GM23338 (cell line): Measurements from ENCODE around the gene GPATCH8. TPM values are rescaled to one million over a fixed set of nuclear protein-coding genes. Genes with fewer than 3 reads are reported as not detected.

Source experiments
- ATAC-seq: fragments of 200-7000 bp; cut with Tn5 transposase; 3 replicates; pipeline ENCODE4 v1.9.1; 2020
- DNase-seq: peaks from one replicate; pipeline ENCODE4 v3.0.0-alpha.2; 2015; ENCODE audit warnings: low spot score
- H2AFZ ChIP-seq: fragments of 200-600 bp; sonication (generic); 2 replicates; pipeline ENCODE4 v1.8.0; 2016; ENCODE audit warnings: antibody characterized with exemption, mild to moderate bottlenecking, moderate library complexity
- H3F3A ChIP-seq: fragments of 200-600 bp; sonication (generic); replicated peaks from 2 replicates; pipeline ENCODE4 v1.8.0; 2017; ENCODE audit warnings: antibody characterized with exemption, mixed run types, low read depth
- H3K27ac ChIP-seq: fragments of 200-600 bp; sonication (generic); 2 replicates; pipeline ENCODE4 v1.6.1; 2016; ENCODE audit warnings: low read depth
- H3K27me3 ChIP-seq: fragments of 200-600 bp; sonication (generic); 2 replicates; pipeline ENCODE4 v1.8.0; 2016; ENCODE audit warnings: mild to moderate bottlenecking, mixed run types, moderate library complexity; ENCODE audit not compliant: insufficient read depth
- H3K36me3 ChIP-seq: fragments of 200-600 bp; sonication (generic); 2 replicates; pipeline ENCODE4 v1.8.0; 2016; ENCODE audit warnings: mild to moderate bottlenecking; ENCODE audit not compliant: insufficient read depth
- H3K4me1 ChIP-seq: fragments of 200-600 bp; sonication (generic); 2 replicates; pipeline ENCODE4 v1.8.0; 2016; ENCODE audit warnings: mild to moderate bottlenecking, moderate library complexity; ENCODE audit not compliant: insufficient read depth
- H3K4me2 ChIP-seq: fragments of 200-600 bp; sonication (generic); 2 replicates; pipeline ENCODE4 v1.7.1; 2017; ENCODE audit warnings: mixed run types
- H3K4me3 ChIP-seq: fragments of 200-600 bp; sonication (generic); 2 replicates; pipeline ENCODE4 v1.6.1; 2016; ENCODE audit warnings: mixed run types
- H3K79me2 ChIP-seq: fragments of 200-600 bp; sonication (generic); replicated peaks from 2 replicates; pipeline ENCODE4 v1.8.0; 2017; ENCODE audit warnings: mild to moderate bottlenecking; ENCODE audit not compliant: insufficient read depth
- H3K9me2 ChIP-seq: fragments of 200-600 bp; sonication (generic); 2 replicates; pipeline ENCODE4 v1.8.0; 2017; ENCODE audit not compliant: insufficient read depth
- H4K20me1 ChIP-seq: fragments of 200-600 bp; sonication (generic); replicated peaks from 2 replicates; pipeline ENCODE4 v1.8.0; 2017; ENCODE audit warnings: mild to moderate bottlenecking; ENCODE audit not compliant: insufficient read depth
- H3K27ac Mint-ChIP-seq: 2 replicates; pipeline ENCODE4 v1.8.0; 2020; ENCODE audit warnings: inconsistent platforms, mild to moderate bottlenecking, moderate library complexity, mixed read lengths
- H3K27me3 Mint-ChIP-seq: 3 replicates; pipeline ENCODE4 v1.8.0; 2022; ENCODE audit warnings: low read depth, mild to moderate bottlenecking, moderate library complexity, mixed read lengths, inconsistent platforms; ENCODE audit not compliant: insufficient read depth, poor library complexity
- H3K36me3 Mint-ChIP-seq: 3 replicates; pipeline ENCODE4 v1.8.0; 2021; ENCODE audit warnings: low read depth, mild to moderate bottlenecking, inconsistent platforms, moderate library complexity, mixed read lengths
- H3K4me1 Mint-ChIP-seq: 3 replicates; pipeline ENCODE4 v1.8.0; 2020; ENCODE audit warnings: mild to moderate bottlenecking, inconsistent platforms, mixed read lengths
- H3K4me3 Mint-ChIP-seq: 3 replicates; pipeline ENCODE4 v1.8.0; 2021; ENCODE audit warnings: moderate library complexity, mild to moderate bottlenecking, inconsistent platforms, mixed read lengths
- H3K9me3 Mint-ChIP-seq: 3 replicates; pipeline ENCODE4 v1.8.0; 2020; ENCODE audit warnings: moderate library complexity, mild to moderate bottlenecking, inconsistent platforms, mixed read lengths
- EZH2 ChIP-seq: fragments of 200-600 bp; sonication (generic); IDR thresholded peaks from one replicate; pipeline ENCODE4 v1.8.0; 2017; ENCODE audit warnings: antibody characterized with exemption, mild to moderate bottlenecking, low read depth; ENCODE audit not compliant: unreplicated experiment
- REST ChIP-seq: IDR thresholded peaks from one replicate; pipeline ENCODE4 v1.6.1; 2018; ENCODE audit warnings: antibody characterized with exemption; ENCODE audit not compliant: unreplicated experiment
- STAT1 ChIP-seq: IDR thresholded peaks from one replicate; pipeline ENCODE4 v1.6.1; 2016; ENCODE audit warnings: antibody characterized with exemption; ENCODE audit not compliant: unreplicated experiment
- ZNF114 ChIP-seq: fragments of 250-450 bp; sonication (Bioruptor Pico); IDR thresholded peaks from 2 replicates; pipeline ENCODE4 v1.5.0; 2020; ENCODE audit warnings: mild to moderate bottlenecking, moderate library complexity
- ZNF331 ChIP-seq: fragments of 250-450 bp; sonication (Bioruptor Pico); IDR thresholded peaks from 2 replicates; pipeline ENCODE4 v1.5.0; 2020; ENCODE audit warnings: low read depth, mild to moderate bottlenecking, moderate library complexity
- ZNF462 ChIP-seq: fragments of 250-450 bp; sonication (Bioruptor Pico); IDR thresholded peaks from 2 replicates; pipeline ENCODE4 v1.5.0; 2020; ENCODE audit warnings: mild to moderate bottlenecking, moderate library complexity
- polyA plus RNA-seq: library from polyadenylated mRNA; unstranded; fragments of >200 nt; fragmentation: Nextera tagmentation; extraction: Ambion mirVana; gene quantifications from 2 replicates; pipeline ENCODE4 v1.2.1, GENCODE V29; 2016
- total RNA-seq: library from RNA; depleted of rRNA; stranded (reverse); fragments of >200 nt; shearing (Covaris generic); gene quantifications from 2 replicates; pipeline ENCODE4 v1.2.3, GENCODE V29; 2014

The GPATCH8 gene
- total and polyA plus RNA-seq, 2 experiments from 2014 or later = 44.4 to 76.5 TPM

GRCh38 chr17:44381810-44382305 is 121.3 kb downstream of the GPATCH8 start (continued):
- TF ChIP-seq ZNF462 (CRISPR knock-in tag) (no peak), EZH2 (no peak), ZNF331 (CRISPR knock-in tag) (no peak)

- H3K4me1 ChIP-seq = peaks cover 6% of the 10 kb centered on the region
- H3K27me3 ChIP-seq = peaks cover 34% of the 10 kb centered on the region
- H3K9me3 Mint-ChIP-seq = no peaks in the 10 kb centered on the region; the same call in 2 of the 3 replicates
- no peaks in the 10 kb centered on the region for H3K36me3 ChIP-seq
- peaks cover 3% of the 10 kb centered on the region; the same call in 2 of the 3 replicates for H3K36me3 Mint-ChIP-seq
- no peaks in the 10 kb centered on the region for H3K9me2 ChIP-seq
- peaks cover 4% of the 10 kb centered on the region; the same call in 1 of the 2 replicates for H3F3A ChIP-seq
- no peaks in the 10 kb centered on the region for H3K79me2 ChIP-seq
- no peak overlapping the region for H3K4me3 Mint-ChIP-seq
- no peak overlapping the region for H3K4me2 ChIP-seq
- H4K20me1 ChIP-seq = no peaks in the 10 kb centered on the region
- H3K27ac Mint-ChIP-seq = no peak overlapping the region
- TF ChIP-seq ZNF114 (no peak), STAT1 (no peak), REST (no peak)
- peaks cover 14% of the 10 kb centered on the region for H3K4me1 Mint-ChIP-seq
- no peak overlapping the region for H2AFZ ChIP-seq
- H3K27me3 Mint-ChIP-seq = peaks cover 34% of the 10 kb centered on the region
- ATAC-seq = no peak
- H3K27ac ChIP-seq = no peak overlapping the region
- DNase-seq = no peak
- H3K4me3 ChIP-seq = no peak overlapping the region
These were observed 122.4 kb downstream of the GPATCH8 start for GRCh38 chr17:44380767-44381166.
